Trophoblast cell (in vitro differentiated cells and primary cell): Measurements from ENCODE around the gene FBP1.

ENCODE experiments used
- DNase-seq, 2 donors: peaks; one replicate each; pipeline ENCODE4 v3.0.0-alpha.2; 2016
- H2AFZ ChIP-seq: 2 replicates; pipeline ENCODE4 v1.6.1; 2013; ENCODE audit warnings: low read length, moderate library complexity, mild to moderate bottlenecking; ENCODE audit not compliant: insufficient read depth, poor library complexity
- H2AK5ac ChIP-seq: 2 replicates; pipeline ENCODE4 v1.6.1; 2013; ENCODE audit warnings: mild to moderate bottlenecking, low read length
- H2BK120ac ChIP-seq: 2 replicates; pipeline ENCODE4 v1.6.1; 2013; ENCODE audit warnings: low read length, mild to moderate bottlenecking, moderate library complexity; ENCODE audit not compliant: insufficient read depth, poor library complexity
- H2BK12ac ChIP-seq: 2 replicates; pipeline ENCODE4 v1.6.1; 2013; ENCODE audit warnings: mild to moderate bottlenecking, low read length, moderate library complexity
- H2BK5ac ChIP-seq: 2 replicates; pipeline ENCODE4 v1.6.1; 2013; ENCODE audit warnings: low read length, low read depth, moderate library complexity, mild to moderate bottlenecking; ENCODE audit not compliant: poor library complexity
- H3K14ac ChIP-seq: 2 replicates; pipeline ENCODE4 v1.6.1; 2013; ENCODE audit warnings: mild to moderate bottlenecking, low read length
- H3K18ac ChIP-seq: 2 replicates; pipeline ENCODE4 v1.6.1; 2013; ENCODE audit warnings: mild to moderate bottlenecking, low read length
- H3K23ac ChIP-seq: 2 replicates; pipeline ENCODE4 v1.6.1; 2013; ENCODE audit warnings: low read length
- H3K27ac ChIP-seq: 2 replicates; pipeline ENCODE4 v1.5.1; 2013; ENCODE audit warnings: low read depth, mild to moderate bottlenecking, inconsistent platforms, low read length, moderate library complexity
- H3K27me3 ChIP-seq: 2 replicates; pipeline ENCODE4 v1.6.1; 2013; ENCODE audit warnings: inconsistent platforms, mild to moderate bottlenecking, low read length, moderate library complexity; ENCODE audit not compliant: insufficient read depth
- H3K36me3 ChIP-seq, 2 experiments: 1 replicate in 1 of 2; 2 replicates in 1 of 2; pipeline ENCODE4 v1.6.1; 2013; ENCODE audit warnings: low read length in 2 of 2, mild to moderate bottlenecking in 2 of 2, moderate library complexity in 1 of 2; ENCODE audit not compliant: insufficient read depth in 2 of 2, control insufficient read depth in 1 of 2
- H3K4ac ChIP-seq: 2 replicates; pipeline ENCODE4 v1.6.1; 2013; ENCODE audit warnings: low read depth, mild to moderate bottlenecking, low read length, moderate library complexity
- H3K4me1 ChIP-seq, 2 experiments: 1 replicate in 1 of 2; 2 replicates in 1 of 2; pipeline ENCODE4 v1.6.1; 2013; ENCODE audit warnings: low read length in 2 of 2, mild to moderate bottlenecking in 2 of 2, moderate library complexity in 1 of 2; ENCODE audit not compliant: insufficient read depth in 2 of 2, control insufficient read depth in 1 of 2
- H3K4me2 ChIP-seq: 2 replicates; pipeline ENCODE4 v1.6.1; 2013; ENCODE audit warnings: inconsistent platforms, mild to moderate bottlenecking, low read length, moderate library complexity
- H3K4me3 ChIP-seq: 2 replicates; pipeline ENCODE4 v1.5.1; 2013; ENCODE audit warnings: mild to moderate bottlenecking, low read depth, low read length, inconsistent platforms
- H3K79me1 ChIP-seq: one replicate; pipeline ENCODE4 v1.6.1; 2013; ENCODE audit warnings: low read length
- H3K79me2 ChIP-seq: 2 replicates; pipeline ENCODE4 v1.6.1; 2013; ENCODE audit warnings: low read length, mild to moderate bottlenecking; ENCODE audit not compliant: control insufficient read depth, insufficient read depth, poor library complexity
- H3K9ac ChIP-seq: 2 replicates; pipeline ENCODE4 v1.6.1; 2013; ENCODE audit warnings: mild to moderate bottlenecking, low read length
- H3K9me3 ChIP-seq: 2 replicates; pipeline ENCODE4 v1.6.1; 2013; ENCODE audit warnings: low read depth, mild to moderate bottlenecking, control low read depth, inconsistent platforms, low read length; ENCODE audit not compliant: insufficient read depth
- H4K12ac ChIP-seq: 2 replicates; pipeline ENCODE4 v1.6.1; 2013; ENCODE audit warnings: low read depth, mild to moderate bottlenecking, low read length, moderate library complexity
- H4K8ac ChIP-seq: 2 replicates; pipeline ENCODE4 v1.6.1; 2013; ENCODE audit warnings: low read depth, mild to moderate bottlenecking, low read length, moderate library complexity
- H4K91ac ChIP-seq: one replicate; pipeline ENCODE4 v1.6.1; 2013; ENCODE audit warnings: low read depth, mild to moderate bottlenecking, low read length, moderate library complexity
- WGBS: extraction: QIAGEN DNeasy Blood & Tissue Kit; methylation state at CpG from one replicate; pipeline ENCODE4 v1.1.7; 2013; ENCODE audit warnings: missing lambda C conversion rate; ENCODE audit not compliant: insufficient read length, insufficient coverage; ENCODE audit errors: extremely low coverage; 5-methylcytosine and 5-hydroxymethylcytosine counted together

FBP1 gene

DNA sequence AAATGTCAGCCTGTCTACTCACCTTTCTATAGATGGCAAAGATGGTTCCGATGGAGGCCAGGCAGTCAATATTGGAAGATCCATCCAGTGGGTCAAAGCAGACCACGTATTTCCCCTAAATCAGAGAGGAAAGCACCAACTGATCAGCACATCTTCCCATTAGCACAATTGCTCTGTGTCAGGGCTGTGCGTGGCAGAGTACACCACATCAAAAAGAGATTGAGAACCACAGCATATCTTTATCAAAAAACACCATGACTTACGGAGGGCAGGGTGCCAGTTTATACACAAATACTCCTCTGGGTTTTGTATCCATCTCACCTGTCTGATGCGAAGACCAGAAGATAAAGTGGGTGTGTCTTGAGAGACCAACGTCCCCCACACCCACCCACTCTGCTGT, 54.8 kb downstream of the FBP1 start:
- no CpG with 5 or more reads among the region's 6 CpGs for WGBS
- H3K9ac ChIP-seq = no peak overlapping the region
- no peak for DNase-seq
- no peak overlapping the region for H3K4me2 ChIP-seq
- H3K4ac ChIP-seq = no peak overlapping the region
- no peak overlapping the region for H2BK12ac ChIP-seq
- no peak overlapping the region for H2BK5ac ChIP-seq
- H3K23ac ChIP-seq = no peak overlapping the region
- peaks cover 0 to 2% of the 10 kb centered on the region in 2 experiments for H3K4me1 ChIP-seq
- no peak overlapping the region for H2AK5ac ChIP-seq
- H3K14ac ChIP-seq = no peak overlapping the region
- H4K91ac ChIP-seq = no peak overlapping the region
- H3K9me3 ChIP-seq = no peaks in the 10 kb centered on the region
- H3K4me3 ChIP-seq = no peak overlapping the region
- H3K36me3 ChIP-seq = no peaks in the 10 kb centered on the region
- H4K12ac ChIP-seq = no peak overlapping the region
- no peak overlapping the region for H4K8ac ChIP-seq
- H3K18ac ChIP-seq = no peak overlapping the region
- no peak overlapping the region for H2BK120ac ChIP-seq
- H3K79me1 ChIP-seq = no peaks in the 10 kb centered on the region
- H3K27me3 ChIP-seq = no peaks in the 10 kb centered on the region
- no peak overlapping the region for H2AFZ ChIP-seq
- no peaks in the 10 kb centered on the region for H3K79me2 ChIP-seq
- no peak overlapping the region for H3K27ac ChIP-seq

GRCh38 chr9:94581728-94582127, 57.6 kb downstream of the FBP1 start:
- Histone ChIP-seq H2BK12ac (no peak overlapping the region), H2BK5ac (no peak overlapping the region), H3K14ac (no peak overlapping the region), H3K23ac (no peak overlapping the region), H3K9me3 (no peaks in the 10 kb centered on the region), H3K79me1 (no peaks in the 10 kb centered on the region), H3K4me3 (no peak overlapping the region), H4K8ac (no peak overlapping the region), H4K12ac (no peak overlapping the region), H3K27me3 (no peaks in the 10 kb centered on the region), H4K91ac (no peak overlapping the region), H3K79me2 (no peaks in the 10 kb centered on the region), H2AFZ (no peak overlapping the region), H2AK5ac (no peak overlapping the region), H3K4me1 (peaks cover 0 to 1% of the 10 kb centered on the region in 2 experiments), H3K18ac (no peak overlapping the region), H3K4me2 (no peak overlapping the region), H2BK120ac (no peak overlapping the region), H3K36me3 (no peaks in the 10 kb centered on the region), H3K4ac (no peak overlapping the region), H3K27ac (no peak overlapping the region), H3K9ac (no peak overlapping the region)
- DNase-seq = no peak
- no CpG with 5 or more reads among the region's 5 CpGs for WGBS

DNA sequence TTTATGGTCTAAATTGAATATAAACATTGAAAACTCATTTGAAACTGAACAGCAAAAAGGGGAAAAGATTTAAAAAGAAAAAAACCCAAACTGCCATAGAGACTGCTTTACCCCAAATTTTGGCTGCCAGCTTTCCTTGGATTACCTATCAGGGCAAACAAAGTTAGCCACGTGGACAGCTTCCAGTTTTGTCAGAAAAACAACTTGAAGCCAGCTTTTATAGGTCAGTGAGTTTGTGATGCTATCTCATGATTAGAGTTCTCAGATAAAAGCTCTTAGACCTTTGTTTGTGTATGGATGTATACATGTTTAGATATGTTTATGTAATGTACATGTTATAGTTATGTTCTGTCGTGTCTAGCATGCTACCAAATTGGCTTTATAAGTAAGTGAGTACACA, 61.7 kb downstream of the FBP1 start:
- H3K4me2 ChIP-seq = no peak overlapping the region
- no peak overlapping the region for H3K4ac ChIP-seq
- no peak overlapping the region for H3K23ac ChIP-seq
- no peak overlapping the region for H4K91ac ChIP-seq
- no peaks in the 10 kb centered on the region for H3K4me1 ChIP-seq
- H3K27me3 ChIP-seq = no peaks in the 10 kb centered on the region
- no peak overlapping the region for H3K14ac ChIP-seq
- no peaks in the 10 kb centered on the region for H3K36me3 ChIP-seq
- no peak overlapping the region for H4K8ac ChIP-seq
- H2BK5ac ChIP-seq = no peak overlapping the region
- H4K12ac ChIP-seq = no peak overlapping the region
- H3K27ac ChIP-seq = no peak overlapping the region
- H3K9ac ChIP-seq = no peak overlapping the region
- H3K79me1 ChIP-seq = no peaks in the 10 kb centered on the region
- no CpG with 5 or more reads among the region's 2 CpGs for WGBS
- no peaks in the 10 kb centered on the region for H3K9me3 ChIP-seq
- H2AFZ ChIP-seq = no peak overlapping the region
- H2BK12ac ChIP-seq = no peak overlapping the region
- no peak overlapping the region for H3K4me3 ChIP-seq
- H2AK5ac ChIP-seq = no peak overlapping the region
- no peak overlapping the region for H2BK120ac ChIP-seq
- no peak for DNase-seq
- no peak overlapping the region for H3K18ac ChIP-seq
- H3K79me2 ChIP-seq = no peaks in the 10 kb centered on the region

- no peaks in the 10 kb centered on the region for H3K9me3 ChIP-seq
- no CpG with 5 or more reads among the region's 1 CpG for WGBS
- H2BK12ac ChIP-seq = no peak overlapping the region
- no peak overlapping the region for H4K8ac ChIP-seq
- H4K12ac ChIP-seq = no peak overlapping the region
- no peak overlapping the region for H3K9ac ChIP-seq
- no peak overlapping the region for H2AFZ ChIP-seq
- H3K27ac ChIP-seq = no peak overlapping the region
- no peak overlapping the region for H2AK5ac ChIP-seq
- H3K4me2 ChIP-seq = no peak overlapping the region
- no peak for DNase-seq
- no peak overlapping the region for H3K18ac ChIP-seq
- H3K36me3 ChIP-seq = no peaks in the 10 kb centered on the region
- no peaks in the 10 kb centered on the region for H3K79me1 ChIP-seq
- no peak overlapping the region for H2BK120ac ChIP-seq
- no peak overlapping the region for H3K14ac ChIP-seq
- no peak overlapping the region for H4K91ac ChIP-seq
- no peaks in the 10 kb centered on the region for H3K4me1 ChIP-seq
- H3K79me2 ChIP-seq = no peaks in the 10 kb centered on the region
- H3K4ac ChIP-seq = no peak overlapping the region
- H3K4me3 ChIP-seq = no peak overlapping the region
- no peaks in the 10 kb centered on the region for H3K27me3 ChIP-seq
- no peak overlapping the region for H3K23ac ChIP-seq
- H2BK5ac ChIP-seq = no peak overlapping the region
These were observed 62.3 kb downstream of the FBP1 start for GRCh38 chr9:94577036-94577435.
